ENCODE results near the gene EFHB.

EFHB gene

DNA sequence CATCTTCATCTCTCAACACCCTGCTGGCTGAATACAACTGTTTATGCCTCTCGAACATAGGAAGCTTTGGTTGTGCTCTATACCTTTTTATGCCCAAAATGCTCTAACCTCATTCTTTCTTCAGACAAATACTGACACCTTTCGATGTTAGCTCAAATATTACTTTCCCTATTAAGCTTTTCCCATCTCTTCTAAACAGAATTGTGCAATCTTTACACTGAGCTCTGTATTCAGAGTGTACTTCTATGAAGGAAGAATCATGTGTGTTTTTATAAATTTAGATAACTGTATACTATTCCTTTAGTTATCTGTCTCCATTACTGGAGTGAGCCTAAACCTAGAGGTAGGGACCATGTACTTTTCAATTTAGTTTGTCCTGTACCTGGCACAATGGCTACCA lies 1.6 kb downstream of the EFHB start:
- in situ Hi-C loops (cut with HindIII; ENCODE audit: low sequenced_read_pairs), result loop anchor here (5.0 kb wide), 1 partner anchor 100 kb away; no protein-coding TSS in a partner anchor

DNA sequence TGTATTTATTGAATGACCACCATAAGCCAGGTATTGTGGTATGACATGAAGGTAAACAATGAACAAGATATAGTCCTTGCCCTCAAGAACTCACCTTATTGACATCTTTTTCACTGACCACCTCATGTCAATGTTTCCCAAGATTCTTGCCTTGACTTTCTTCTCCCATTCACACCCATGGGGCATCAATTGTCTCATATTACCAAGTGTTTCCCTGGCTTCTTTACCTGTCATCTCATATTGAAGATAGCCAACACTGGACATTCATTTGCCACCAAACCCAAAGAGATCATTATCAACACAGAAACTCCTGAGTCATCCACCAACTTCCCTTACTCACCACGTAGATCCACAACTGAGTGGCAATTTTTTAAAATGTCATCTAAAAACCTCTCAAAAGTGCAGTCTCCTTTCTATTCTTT lies 2.2 kb downstream of the EFHB start:
- in situ Hi-C loops (cut with HindIII; ENCODE audit: low sequenced_read_pairs), result loop anchor here (5.0 kb wide), 1 partner anchor 99 kb away; no protein-coding TSS in a partner anchor

DNA sequence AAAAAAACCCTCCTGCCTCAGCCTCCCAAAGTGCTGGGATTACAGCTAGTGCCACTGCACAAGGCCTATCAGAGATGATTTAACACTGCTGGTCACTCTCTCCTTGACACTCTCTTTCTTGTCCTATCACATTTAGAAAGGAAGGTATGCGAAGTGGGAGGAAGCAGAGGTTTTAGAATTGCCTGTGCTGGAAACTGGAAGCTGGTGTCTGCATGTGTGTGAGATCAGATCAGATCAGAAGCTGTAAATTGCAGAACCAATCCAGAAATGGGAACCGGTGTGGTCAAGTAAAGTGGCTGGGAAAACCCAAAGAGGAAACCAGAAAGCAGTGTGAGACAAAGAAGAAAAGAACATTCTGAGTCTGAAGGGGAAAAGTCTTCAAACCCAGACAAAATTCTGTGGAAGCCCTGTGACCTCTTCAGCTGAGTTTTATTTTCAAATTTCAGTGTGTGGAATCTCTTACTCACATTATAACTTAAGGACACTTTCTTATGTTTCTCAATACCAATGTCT lies 2.8 kb downstream of the EFHB start:
- in situ Hi-C loops (cut with HindIII; ENCODE audit: low sequenced_read_pairs), result loop anchor here (5.0 kb wide), 1 partner anchor 99 kb away; no protein-coding TSS in a partner anchor

DNA sequence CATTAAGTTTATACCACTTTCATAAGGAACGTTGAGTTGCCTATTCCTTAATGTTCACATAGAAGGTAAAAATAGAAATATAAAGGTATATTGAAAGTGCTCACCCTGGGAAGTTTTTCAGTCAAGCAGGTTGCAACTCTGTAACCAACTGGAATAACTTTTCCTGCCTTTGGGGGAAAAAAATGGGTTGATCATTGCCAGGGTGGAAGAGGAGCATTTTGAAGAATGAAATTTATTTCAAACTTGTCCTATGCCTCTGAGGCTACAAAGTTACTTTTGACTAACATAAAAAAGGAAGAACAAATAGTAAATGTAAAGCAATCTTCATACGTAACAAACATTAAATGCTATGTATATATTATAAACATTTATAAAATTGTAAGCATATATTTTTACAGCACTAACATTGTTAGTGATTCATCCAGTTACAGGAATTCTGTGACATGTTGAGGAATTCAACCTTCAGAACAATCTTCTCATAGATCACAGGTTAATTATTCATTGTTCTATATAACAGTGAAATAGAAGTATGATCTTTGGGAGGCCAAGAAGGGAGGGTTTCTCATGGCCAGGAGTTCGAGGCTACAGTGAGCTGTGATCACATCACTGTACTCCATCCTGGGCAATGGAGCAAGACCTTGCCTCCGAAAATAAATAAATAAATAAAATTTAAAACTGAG lies 13.5 kb downstream of the EFHB start:
- in situ Hi-C loops (cut with HindIII; ENCODE audit: low sequenced_read_pairs), result no loop called here

DNA sequence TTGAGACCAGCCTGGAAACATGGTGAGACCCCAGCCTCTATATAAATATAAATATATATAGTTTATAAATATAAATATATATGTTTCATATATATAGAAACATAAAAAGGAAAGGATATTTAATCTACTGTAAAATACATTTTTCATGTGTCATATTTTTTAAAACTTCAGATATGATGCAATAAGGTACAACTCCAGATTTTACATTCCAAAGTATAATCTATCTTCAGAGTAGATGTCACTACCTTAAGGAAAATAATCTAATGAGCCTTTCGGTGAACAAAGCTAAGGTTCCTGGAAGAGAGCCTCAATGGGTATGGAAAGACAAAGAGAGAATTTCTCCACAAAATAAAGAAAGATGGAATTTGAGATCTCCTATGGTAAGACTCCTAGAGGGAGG lies 16.9 kb downstream of the EFHB start:
- in situ Hi-C loops (cut with HindIII; ENCODE audit: low sequenced_read_pairs), result no loop called here

DNA sequence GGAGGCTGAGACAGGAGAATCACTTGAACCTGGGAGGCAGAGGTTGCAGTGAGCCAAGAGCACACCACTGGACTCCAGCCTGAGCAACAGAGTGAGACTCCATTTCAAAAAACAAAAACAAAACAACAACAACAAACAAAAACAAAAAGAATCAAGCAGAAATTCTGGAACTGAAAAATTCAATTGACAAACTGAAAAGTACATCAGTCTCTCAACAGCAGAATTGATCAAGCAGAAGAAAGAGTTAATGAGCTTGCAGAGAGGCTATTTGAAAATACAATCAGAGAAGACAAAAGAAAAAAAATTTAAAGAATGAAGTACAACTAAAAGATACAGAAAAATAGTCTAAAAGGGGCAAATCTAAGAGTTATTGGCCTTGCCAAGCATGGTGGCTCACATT lies 22.6 kb downstream of the EFHB start:
- in situ Hi-C loops (cut with HindIII; ENCODE audit: low sequenced_read_pairs), result no loop called here

DNA sequence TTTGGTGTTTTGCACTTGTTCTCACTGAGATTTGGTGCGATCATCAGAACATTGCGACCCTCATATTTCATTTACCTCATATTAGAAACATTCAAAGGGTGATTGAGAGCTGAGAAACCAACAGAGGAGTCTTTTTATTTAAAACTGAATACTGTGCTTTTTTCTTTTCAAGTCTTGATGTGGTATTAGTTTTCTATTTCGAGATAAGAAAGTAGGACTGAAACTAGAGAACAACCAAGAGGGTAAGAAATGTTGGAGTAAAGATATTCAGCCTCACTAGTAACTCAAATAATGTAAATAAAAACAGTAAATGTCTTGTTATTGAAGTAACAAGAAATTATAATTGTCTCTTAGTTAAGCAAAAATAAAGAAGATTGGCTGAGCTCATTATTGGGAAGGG lies 26.5 kb downstream of the EFHB start:
- in situ Hi-C loops (cut with HindIII; ENCODE audit: low sequenced_read_pairs), result no loop called here

DNA sequence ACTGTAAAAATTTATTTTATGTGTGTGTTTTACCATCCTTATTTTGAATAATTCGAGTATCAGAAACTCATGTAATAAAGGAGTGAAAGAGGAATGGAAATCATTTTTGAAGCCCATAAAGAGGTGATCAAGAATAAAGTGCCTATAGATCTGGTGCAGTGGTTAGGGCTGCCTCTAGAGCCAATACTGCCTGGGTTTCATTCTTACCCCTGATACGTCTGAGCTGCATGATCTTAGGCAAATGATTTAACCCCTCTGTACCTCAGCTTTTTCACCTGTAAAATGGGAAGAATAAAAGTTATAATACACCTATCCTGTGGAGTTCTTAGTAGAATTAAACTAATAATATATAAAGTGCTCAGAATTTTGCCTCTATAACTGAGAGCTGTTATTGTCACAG lies 30.4 kb downstream of the EFHB start:
- in situ Hi-C loops (cut with HindIII; ENCODE audit: low sequenced_read_pairs), result no loop called here

DNA sequence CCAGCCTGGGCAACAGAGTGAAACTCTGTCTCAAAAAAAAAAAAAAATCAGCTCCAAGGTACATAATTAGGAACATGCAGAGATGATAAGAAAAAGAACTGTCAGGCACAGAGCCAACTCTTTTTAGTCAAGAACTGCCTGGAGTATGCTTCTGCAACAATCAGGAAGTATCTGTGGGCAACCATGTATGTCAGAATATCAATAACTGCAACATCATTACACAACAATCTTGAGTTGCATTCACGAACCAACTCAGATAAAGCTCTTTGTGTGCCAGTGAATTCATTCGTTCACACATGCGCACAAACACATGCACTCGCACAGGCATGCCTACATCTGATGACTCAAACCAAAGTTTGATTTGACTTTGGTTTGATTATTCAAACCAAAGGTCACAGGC lies 32.1 kb downstream of the EFHB start:
- in situ Hi-C loops (cut with HindIII; ENCODE audit: low sequenced_read_pairs), result no loop called here

DNA sequence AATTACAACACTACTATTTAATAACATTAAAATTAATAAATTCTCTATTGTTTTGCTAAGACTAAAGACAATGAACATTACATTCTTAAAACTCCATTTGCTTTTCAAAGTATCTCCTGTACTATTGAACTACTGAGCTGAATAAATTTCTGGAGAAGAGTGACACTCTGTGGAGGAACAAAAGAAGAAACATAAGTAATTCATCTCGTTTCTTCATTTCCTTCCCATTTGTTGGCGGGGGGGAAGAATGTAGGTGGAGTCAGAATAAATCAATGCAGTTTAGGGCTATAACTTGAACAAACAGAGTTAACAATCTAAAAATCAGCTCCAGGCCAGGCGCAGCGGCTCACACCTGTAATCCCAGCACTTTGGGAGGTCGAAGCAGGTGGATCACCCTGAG lies 32.7 kb downstream of the EFHB start:
- in situ Hi-C loops (cut with HindIII; ENCODE audit: low sequenced_read_pairs), result no loop called here

DNA sequence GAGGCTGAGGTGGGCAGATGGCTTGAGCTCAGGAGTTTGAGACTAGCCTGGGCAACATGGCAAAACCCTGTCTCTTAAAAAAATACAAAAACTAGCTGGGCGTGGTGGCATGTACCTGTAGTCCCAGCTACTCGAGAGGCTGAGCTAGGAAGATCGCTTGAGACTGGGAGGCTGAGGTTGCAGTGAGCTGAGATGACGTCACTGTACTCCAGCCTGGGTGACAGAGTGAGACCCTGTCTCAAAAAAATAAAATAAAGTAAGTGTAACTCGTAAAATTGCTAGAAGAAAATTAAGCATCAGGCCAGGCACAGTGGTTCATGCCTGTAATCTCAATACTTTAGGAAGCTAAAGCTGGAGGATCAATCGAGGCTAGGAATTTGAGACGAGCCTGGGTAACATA lies 34.2 kb downstream of the EFHB start:
- in situ Hi-C loops (cut with HindIII; ENCODE audit: low sequenced_read_pairs), result loop anchor here (5.0 to 25.0 kb wide), 3 partner anchors 55 to 287 kb away; partner anchors contain the start of gene SGO1

DNA sequence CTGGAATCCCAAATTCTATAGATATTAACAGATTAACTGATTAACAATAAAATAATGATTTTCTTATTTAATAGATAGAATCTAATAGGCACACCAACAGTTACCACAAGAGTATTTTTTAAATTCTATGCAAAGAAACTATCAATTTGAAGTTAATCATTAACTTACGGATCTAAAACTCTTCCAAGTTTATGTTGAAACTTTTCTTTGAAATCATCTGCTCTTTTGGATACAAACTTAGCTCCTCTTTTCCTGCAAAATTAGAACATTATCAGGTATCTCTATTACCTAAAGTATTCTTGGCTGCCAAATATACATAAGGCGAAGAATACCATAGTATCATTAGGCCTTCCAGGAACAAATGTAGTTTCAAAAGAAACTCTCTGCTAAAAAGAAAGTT lies 34.8 kb downstream of the EFHB start:
- in situ Hi-C loops (cut with HindIII; ENCODE audit: low sequenced_read_pairs), result loop anchor here (5.0 to 25.0 kb wide), 3 partner anchors 56 to 288 kb away; partner anchors contain the start of gene SGO1

DNA sequence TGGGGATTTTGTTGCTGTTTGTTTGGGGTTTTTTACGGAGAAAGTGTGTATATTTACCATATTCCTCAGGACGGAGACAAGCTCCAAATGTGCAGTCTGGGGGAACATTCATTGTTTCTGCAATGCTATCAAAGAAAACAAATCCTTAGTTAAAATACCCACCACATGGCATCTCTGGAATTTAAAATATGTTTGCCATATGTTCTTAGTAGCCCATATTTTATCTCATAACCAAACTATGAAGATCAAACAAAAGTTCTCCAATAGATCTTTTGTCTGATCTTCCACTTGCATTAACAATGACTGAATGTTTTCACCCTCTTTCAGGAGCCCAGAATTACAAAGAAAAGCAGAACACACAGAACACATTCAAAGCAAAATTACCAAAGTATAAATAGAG lies 35.3 kb downstream of the EFHB start:
- in situ Hi-C loops (cut with HindIII; ENCODE audit: low sequenced_read_pairs), result loop anchor here (5.0 to 25.0 kb wide), 3 partner anchors 56 to 289 kb away; partner anchors contain the start of gene SGO1

DNA sequence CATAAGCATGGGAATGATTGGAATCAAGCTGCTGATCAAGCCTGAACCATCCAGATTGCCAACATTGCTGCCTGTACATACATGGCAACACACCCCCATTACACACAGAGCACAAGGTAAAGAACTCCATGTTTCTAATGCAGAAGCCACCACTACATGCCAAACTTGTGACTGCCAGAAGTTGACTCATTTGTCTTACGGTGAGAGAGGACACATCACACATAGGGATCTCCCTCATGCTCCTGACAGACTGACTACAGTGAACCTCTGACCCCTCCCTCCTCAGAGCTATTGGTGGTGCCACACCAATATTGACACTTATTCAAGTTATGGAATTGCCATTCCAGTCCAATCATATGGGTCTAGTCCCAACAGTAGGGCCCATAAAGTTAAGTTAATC lies 42.3 kb downstream of the EFHB start:
- in situ Hi-C loops (cut with HindIII; ENCODE audit: low sequenced_read_pairs), result loop anchor here (10.0 to 25.0 kb wide), 2 partner anchors 63 to 296 kb away; partner anchors contain the start of gene SGO1

DNA sequence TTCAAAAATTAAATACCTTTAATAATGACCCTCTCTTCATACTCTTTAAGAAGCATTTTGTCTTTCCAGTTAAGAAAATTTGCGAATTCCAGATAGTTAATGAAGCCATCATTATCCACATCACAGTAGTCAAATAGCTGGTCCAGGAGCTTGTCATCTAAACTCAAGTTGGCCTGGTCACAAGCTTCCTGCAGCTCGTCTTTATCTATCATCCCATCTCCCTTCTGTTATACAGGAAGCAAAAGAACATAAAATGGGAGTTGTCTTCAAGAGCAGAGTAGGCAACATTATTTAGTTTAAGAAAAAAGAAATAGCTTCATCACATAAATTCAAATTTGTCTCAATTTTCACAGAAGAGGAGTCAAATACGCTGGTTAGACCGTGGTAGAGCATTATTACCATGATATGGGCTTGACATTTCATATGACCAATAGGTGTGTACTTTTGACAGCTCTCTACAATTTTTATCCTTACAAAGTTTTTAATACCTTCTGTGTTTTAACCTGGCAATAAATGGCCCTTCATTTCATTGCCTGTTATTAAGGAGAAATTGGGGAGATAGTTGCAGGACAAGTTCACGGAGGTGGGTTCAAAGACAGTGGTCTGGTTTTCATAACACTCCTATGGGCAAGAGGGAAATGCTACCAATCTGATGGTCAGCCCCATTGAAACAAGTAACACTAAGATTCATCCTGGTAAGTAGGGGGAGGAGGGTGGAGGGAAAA lies 45.4 kb downstream of the EFHB start:
- in situ Hi-C loops (cut with HindIII; ENCODE audit: low sequenced_read_pairs), result loop anchor here (25.0 kb wide), 1 partner anchor 299 kb away; the partner anchor contains the start of gene SGO1

DNA sequence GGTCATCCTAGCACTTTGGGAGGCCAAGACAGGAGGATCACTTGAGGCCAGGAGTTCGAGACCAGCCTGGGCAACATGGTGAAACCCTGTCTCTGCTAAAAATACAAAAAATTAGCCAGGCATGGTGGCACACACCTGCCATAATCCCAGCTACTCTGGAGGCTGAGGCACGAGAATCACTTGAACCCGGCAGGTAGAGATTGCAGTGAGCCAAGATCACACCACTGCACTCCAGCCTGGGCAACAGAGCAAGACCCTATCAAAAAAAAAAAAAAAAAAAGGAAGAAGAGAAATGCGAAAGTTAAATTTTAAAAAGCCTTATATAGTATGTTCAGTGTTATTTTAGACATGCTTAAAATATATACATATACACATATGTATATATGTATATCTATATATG lies 46.9 kb downstream of the EFHB start:
- in situ Hi-C loops (cut with HindIII; ENCODE audit: low sequenced_read_pairs), result loop anchor here (25.0 kb wide), 1 partner anchor 300 kb away; the partner anchor contains the start of gene SGO1

DNA sequence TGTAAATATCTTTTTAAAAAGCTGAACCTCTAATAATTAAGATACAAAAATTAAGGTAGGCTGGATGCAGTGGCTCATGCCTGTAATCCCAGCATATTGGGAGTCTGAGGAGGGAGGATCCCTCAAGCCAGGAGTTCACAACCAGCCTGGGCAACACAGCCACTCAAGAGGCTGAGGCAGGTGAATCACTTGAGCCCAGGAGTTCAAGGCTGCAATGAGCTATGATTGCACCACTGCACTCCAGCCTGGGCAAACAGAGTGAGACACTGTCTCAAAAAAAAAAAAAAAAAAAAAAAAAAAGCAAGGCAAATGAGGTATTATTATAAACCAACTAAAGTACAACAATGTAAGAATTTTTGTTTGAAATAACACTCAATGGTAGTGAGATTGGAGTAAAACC lies 47.6 kb downstream of the EFHB start:
- in situ Hi-C loops (cut with HindIII; ENCODE audit: low sequenced_read_pairs), result loop anchor here (25.0 kb wide), 1 partner anchor 301 kb away; the partner anchor contains the start of gene SGO1

DNA sequence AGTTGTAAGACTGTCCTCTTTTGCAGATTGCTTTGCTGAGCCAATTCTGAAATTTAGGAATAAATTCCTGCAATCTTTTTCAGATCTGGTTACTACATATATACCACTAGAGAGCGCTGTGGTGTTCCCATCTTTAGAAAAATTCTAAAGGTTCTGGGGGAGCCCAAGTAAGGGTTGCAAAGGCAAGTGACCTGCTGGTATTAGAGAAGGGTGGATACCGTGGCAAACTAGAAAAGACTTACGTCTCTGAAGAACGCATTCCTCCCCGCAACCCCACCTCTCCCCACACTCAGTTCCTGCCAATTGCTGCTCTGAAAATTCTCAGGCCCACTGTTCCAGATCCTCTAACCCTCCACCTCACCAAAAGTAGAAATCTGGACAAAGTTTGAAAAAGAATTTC lies 48.5 kb downstream of the EFHB start:
- in situ Hi-C loops (cut with HindIII; ENCODE audit: low sequenced_read_pairs), result loop anchor here (25.0 kb wide), 1 partner anchor 302 kb away; the partner anchor contains the start of gene SGO1

DNA sequence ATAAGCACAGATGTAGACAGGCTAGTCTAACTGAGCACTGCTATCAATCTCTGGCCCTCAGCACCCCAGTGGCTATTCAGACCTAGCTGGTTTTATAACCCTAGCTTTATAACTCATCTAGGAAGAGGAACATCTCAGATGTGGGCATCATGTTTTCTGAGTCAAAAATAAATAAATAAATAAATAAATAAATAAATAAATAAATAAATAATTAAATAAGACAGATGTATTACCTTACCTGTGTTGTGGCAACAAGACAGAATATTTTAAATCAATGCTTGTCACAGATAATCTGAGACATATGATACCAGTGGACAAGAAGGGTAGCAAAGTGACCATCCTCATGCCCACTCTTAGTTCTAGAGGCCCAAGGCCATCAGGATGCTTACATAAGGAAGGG lies 52.2 kb downstream of the EFHB start:
- in situ Hi-C loops (cut with HindIII; ENCODE audit: low sequenced_read_pairs), result loop anchor here (25.0 kb wide), 1 partner anchor 305 kb away; the partner anchor contains the start of gene SGO1

DNA sequence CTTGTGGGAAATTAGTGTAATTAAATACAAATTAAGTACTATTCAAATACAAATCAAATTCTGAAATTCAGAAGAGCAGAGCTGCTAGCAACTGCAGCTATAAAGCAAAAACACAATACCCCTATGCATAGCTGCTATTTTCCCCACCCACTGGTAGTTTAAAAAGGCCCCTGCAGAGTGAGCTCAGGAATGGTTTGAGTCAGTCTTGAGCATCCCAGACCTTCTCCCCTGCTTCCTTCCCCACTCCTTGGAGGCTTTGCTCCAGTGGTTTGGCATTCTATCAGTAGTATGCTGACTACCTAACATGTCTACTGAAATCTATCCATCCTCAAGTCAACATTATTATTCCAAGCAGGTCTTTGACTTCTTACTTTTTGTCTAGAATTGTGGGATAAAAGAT lies 53.0 kb downstream of the EFHB start:
- in situ Hi-C loops (cut with HindIII; ENCODE audit: low sequenced_read_pairs), result loop anchor here (25.0 kb wide), 1 partner anchor 306 kb away; the partner anchor contains the start of gene SGO1

DNA sequence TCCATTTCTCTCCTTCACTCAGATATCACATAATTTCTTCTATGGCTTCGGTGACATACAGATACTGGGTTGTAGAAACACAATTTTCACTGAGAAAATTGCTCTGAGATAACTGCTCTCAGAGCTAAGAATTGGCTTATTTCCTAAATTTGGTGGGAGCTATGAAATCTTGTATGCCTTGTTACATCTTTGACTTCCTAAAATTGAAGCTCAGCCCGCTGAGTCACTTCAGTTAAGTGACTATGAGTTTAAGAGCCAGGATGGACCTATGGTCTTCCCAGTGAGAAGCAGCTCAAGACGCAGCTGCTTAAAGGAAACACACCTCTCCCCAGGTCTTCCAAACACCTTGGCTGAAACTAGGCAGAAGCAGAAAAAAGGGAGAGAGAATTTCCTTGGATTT lies 56.4 kb downstream of the EFHB start:
- in situ Hi-C loops (cut with HindIII; ENCODE audit: low sequenced_read_pairs), result loop anchor here (25.0 kb wide), 1 partner anchor 310 kb away; the partner anchor contains the start of gene SGO1
